ENCODE data around the gene WFIKKN1. TPM values are rescaled to one million over a fixed set of nuclear protein-coding genes. Genes with fewer than 3 reads are reported as not detected.

Gene WFIKKN1
- total RNA-seq, 1 experiment from 2014 or later, result 12.3 TPM

DNA sequence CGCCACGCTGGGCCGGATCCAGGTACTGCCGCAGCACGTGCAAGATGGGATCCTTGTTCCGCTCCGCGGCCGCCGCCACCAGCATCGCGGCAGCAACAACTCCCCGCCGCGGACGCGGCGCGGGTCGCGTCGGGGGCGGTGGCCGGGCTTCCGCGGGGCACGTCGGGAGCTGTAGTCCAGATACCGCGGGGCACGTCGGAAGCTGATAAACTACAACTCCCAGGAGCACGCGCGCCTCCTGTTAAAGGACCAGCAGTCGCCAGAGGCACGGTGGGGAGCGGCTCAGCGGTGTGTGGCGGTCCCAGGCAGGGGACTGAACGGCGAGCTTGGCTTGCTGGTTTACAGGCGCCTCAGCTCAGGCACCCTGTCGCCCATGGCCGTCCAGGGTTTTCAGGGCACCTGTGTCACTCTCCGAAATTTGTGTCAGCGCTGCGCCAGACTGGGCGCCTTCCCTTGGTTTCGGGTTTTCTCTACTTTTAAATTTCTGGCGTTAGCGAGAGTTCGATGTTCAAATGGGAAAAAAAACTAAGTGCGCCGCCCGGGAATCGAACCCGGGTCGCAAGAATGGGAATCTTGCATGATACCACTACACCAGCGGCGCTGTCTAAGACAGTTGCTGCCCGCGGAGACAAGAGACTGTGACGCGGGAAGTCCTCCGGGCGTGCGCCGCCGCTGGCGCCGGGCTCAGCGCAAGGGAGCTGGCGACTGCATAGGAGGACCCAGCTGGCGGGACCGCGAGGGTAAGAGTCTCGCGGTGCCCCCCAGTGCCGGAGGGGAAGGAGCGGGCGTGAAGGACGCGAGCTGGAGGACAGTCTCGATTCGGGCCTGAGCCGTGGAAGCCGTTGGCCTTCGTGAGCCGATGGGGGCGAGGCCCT is 5.7 kb downstream of the WFIKKN1 start, which contains the start of gene METTL26 (continued):
- TF ChIP-seq, protein P1, sequence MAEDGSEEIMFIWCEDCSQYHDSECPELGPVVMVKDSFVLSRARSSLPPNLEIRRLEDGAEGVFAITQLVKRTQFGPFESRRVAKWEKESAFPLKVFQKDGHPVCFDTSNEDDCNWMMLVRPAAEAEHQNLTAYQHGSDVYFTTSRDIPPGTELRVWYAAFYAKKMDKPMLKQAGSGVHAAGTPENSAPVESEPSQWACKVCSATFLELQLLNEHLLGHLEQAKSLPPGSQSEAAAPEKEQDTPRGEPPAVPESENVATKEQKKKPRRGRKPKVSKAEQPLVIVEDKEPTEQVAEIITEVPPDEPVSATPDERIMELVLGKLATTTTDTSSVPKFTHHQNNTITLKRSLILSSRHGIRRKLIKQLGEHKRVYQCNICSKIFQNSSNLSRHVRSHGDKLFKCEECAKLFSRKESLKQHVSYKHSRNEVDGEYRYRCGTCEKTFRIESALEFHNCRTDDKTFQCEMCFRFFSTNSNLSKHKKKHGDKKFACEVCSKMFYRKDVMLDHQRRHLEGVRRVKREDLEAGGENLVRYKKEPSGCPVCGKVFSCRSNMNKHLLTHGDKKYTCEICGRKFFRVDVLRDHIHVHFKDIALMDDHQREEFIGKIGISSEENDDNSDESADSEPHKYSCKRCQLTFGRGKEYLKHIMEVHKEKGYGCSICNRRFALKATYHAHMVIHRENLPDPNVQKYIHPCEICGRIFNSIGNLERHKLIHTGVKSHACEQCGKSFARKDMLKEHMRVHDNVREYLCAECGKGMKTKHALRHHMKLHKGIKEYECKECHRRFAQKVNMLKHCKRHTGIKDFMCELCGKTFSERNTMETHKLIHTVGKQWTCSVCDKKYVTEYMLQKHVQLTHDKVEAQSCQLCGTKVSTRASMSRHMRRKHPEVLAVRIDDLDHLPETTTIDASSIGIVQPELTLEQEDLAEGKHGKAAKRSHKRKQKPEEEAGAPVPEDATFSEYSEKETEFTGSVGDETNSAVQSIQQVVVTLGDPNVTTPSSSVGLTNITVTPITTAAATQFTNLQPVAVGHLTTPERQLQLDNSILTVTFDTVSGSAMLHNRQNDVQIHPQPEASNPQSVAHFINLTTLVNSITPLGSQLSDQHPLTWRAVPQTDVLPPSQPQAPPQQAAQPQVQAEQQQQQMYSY (CRISPR knock-in tag; IDR thresholded peaks at IDR 0.05), result peak; percentile 1; the same call in 1 of the 2 replicates
- TF ChIP-seq, protein P2, sequence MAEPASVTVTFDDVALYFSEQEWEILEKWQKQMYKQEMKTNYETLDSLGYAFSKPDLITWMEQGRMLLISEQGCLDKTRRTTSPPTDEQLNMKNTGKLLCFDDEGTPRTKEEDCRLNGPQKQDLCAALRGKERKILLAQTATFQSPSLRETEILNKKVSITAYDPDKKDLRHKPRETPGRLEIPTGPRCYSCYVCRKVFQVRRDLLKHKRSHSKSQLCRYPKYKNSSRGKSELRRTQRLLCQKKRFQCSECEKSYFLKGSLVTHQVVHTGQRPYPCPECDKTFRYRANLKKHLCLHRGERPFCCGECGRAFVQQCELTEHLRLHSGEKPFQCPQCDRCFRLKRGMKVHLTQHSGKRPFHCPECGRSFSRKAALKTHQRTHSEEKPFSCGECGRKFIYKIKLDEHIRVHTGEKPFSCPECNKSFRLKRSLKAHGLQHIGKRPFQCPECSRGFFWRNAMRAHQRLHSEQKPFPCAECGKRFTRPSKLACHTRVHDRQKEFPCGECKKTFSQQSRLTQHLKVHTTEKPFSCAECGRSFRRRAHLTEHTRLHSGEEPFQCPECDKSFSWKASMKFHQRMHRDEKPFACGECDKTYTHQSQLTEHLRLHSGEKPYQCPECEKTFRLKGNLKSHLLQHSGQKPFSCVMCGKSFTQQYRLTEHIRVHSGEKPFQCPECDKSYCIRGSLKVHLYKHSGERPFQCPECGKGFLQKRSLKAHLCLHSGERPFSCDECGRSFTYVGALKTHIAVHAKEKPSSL (CRISPR knock-in tag; conservative IDR thresholded peaks at IDR 0.05), result no peak
- TF ChIP-seq FOXJ3 (CRISPR knock-in tag; IDR thresholded peaks at IDR 0.05; ENCODE audit: borderline replicate concordance) (no peak), TEAD4 (CRISPR knock-in tag; IDR thresholded peaks at IDR 0.05) (no peak), GABPB1 (CRISPR knock-in tag; IDR thresholded peaks at IDR 0.05) (peak; percentile 62; the same call in 1 of the 2 replicates), IRF2 (CRISPR knock-in tag; IDR thresholded peaks at IDR 0.05; ENCODE audit: borderline replicate concordance, low read depth) (no peak), ZNF219 (CRISPR knock-in tag; IDR thresholded peaks at IDR 0.05; ENCODE audit: borderline replicate concordance) (peak; percentile 87; the same call in 1 of the 2 replicates), CREM (CRISPR knock-in tag; IDR thresholded peaks at IDR 0.05) (peak; percentile 48; the same call in 1 of the 2 replicates), TEAD1 (CRISPR knock-in tag; IDR thresholded peaks at IDR 0.05) (peak; percentile 68; the same call in 1 of the 2 replicates), ATF1 (CRISPR knock-in tag; IDR thresholded peaks at IDR 0.05) (0 out of 2 replicates have a peak, but pooled peaks have one; percentile 57), FOXK1 (CRISPR knock-in tag; IDR thresholded peaks at IDR 0.05) (peak; percentile 93), ZNF416 (CRISPR knock-in tag; IDR thresholded peaks at IDR 0.05) (no peak), KAT7 (CRISPR knock-in tag; IDR thresholded peaks at IDR 0.05; ENCODE audit: borderline replicate concordance) (no peak; the same call in 1 of the 2 replicates), GTF2I (CRISPR knock-in tag; conservative IDR thresholded peaks at IDR 0.05) (no peak)
- TF ChIP-seq, protein P3, sequence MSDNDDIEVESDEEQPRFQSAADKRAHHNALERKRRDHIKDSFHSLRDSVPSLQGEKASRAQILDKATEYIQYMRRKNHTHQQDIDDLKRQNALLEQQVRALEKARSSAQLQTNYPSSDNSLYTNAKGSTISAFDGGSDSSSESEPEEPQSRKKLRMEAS (CRISPR knock-in tag; IDR thresholded peaks at IDR 0.05), result peak; percentile 74; the same call in 1 of the 2 replicates
- TF ChIP-seq, protein P4, sequence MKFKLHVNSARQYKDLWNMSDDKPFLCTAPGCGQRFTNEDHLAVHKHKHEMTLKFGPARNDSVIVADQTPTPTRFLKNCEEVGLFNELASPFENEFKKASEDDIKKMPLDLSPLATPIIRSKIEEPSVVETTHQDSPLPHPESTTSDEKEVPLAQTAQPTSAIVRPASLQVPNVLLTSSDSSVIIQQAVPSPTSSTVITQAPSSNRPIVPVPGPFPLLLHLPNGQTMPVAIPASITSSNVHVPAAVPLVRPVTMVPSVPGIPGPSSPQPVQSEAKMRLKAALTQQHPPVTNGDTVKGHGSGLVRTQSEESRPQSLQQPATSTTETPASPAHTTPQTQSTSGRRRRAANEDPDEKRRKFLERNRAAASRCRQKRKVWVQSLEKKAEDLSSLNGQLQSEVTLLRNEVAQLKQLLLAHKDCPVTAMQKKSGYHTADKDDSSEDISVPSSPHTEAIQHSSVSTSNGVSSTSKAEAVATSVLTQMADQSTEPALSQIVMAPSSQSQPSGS (CRISPR knock-in tag; IDR thresholded peaks at IDR 0.05; ENCODE audit: borderline replicate concordance, low read depth), result no peak
- TF ChIP-seq, protein P5, sequence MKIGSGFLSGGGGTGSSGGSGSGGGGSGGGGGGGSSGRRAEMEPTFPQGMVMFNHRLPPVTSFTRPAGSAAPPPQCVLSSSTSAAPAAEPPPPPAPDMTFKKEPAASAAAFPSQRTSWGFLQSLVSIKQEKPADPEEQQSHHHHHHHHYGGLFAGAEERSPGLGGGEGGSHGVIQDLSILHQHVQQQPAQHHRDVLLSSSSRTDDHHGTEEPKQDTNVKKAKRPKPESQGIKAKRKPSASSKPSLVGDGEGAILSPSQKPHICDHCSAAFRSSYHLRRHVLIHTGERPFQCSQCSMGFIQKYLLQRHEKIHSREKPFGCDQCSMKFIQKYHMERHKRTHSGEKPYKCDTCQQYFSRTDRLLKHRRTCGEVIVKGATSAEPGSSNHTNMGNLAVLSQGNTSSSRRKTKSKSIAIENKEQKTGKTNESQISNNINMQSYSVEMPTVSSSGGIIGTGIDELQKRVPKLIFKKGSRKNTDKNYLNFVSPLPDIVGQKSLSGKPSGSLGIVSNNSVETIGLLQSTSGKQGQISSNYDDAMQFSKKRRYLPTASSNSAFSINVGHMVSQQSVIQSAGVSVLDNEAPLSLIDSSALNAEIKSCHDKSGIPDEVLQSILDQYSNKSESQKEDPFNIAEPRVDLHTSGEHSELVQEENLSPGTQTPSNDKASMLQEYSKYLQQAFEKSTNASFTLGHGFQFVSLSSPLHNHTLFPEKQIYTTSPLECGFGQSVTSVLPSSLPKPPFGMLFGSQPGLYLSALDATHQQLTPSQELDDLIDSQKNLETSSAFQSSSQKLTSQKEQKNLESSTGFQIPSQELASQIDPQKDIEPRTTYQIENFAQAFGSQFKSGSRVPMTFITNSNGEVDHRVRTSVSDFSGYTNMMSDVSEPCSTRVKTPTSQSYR (CRISPR knock-in tag; IDR thresholded peaks at IDR 0.05), result no peak
